Brain microvascular endothelial cell (primary cell): ENCODE data around the gene BRF1.

Experiments
- DNase-seq: peaks from one replicate; pipeline ENCODE4 v3.0.0-alpha.2; 2020
- H3K27ac ChIP-seq: fragments of 250-450 bp; sonication (Bioruptor Pico); 2 replicates; pipeline ENCODE4 v1.5.1; 2020; ENCODE audit warnings: mild to moderate bottlenecking, moderate library complexity
- H3K27me3 ChIP-seq: fragments of 250-450 bp; sonication (Bioruptor Pico); replicated peaks from 2 replicates; pipeline ENCODE4 v1.5.1; 2020; ENCODE audit warnings: mild to moderate bottlenecking
- H3K36me3 ChIP-seq: fragments of 250-450 bp; sonication (Bioruptor Pico); replicated peaks from 2 replicates; pipeline ENCODE4 v1.5.1; 2020; ENCODE audit warnings: mild to moderate bottlenecking
- H3K4me3 ChIP-seq: 2 replicates; pipeline ENCODE4 v1.5.1; 2011; ENCODE audit warnings: low read depth, mild to moderate bottlenecking, control low read depth, low read length, moderate library complexity
- in situ Hi-C: cut with HindIII; loops from 2 replicates; pipeline ENCODE4 v1.10.0; 2017; ENCODE audit warnings: low sequenced_read_pairs, low pct_ligation_motif_present
- TF ChIP-seq, protein P1 (sequence below): IDR thresholded peaks from 2 replicates; pipeline ENCODE4 v1.5.1; 2011; ENCODE audit warnings: low read depth, mild to moderate bottlenecking, moderate library complexity, low read length, control low read depth, inconsistent platforms; ENCODE audit errors: missing control alignments

BRF1 gene

GRCh38 chr14:105315211-105315721 lies 14.5 kb upstream of the BRF1 start:
- Histone ChIP-seq H3K27ac (no peak overlapping the region), H3K4me3 (peak overlapping the region; percentile 68), H3K27me3 (no peaks in the 10 kb centered on the region), H3K36me3 (no peaks in the 10 kb centered on the region)
- in situ Hi-C loops, result no loop called here
- DNase-seq, result no peak
- TF ChIP-seq, protein P1, sequence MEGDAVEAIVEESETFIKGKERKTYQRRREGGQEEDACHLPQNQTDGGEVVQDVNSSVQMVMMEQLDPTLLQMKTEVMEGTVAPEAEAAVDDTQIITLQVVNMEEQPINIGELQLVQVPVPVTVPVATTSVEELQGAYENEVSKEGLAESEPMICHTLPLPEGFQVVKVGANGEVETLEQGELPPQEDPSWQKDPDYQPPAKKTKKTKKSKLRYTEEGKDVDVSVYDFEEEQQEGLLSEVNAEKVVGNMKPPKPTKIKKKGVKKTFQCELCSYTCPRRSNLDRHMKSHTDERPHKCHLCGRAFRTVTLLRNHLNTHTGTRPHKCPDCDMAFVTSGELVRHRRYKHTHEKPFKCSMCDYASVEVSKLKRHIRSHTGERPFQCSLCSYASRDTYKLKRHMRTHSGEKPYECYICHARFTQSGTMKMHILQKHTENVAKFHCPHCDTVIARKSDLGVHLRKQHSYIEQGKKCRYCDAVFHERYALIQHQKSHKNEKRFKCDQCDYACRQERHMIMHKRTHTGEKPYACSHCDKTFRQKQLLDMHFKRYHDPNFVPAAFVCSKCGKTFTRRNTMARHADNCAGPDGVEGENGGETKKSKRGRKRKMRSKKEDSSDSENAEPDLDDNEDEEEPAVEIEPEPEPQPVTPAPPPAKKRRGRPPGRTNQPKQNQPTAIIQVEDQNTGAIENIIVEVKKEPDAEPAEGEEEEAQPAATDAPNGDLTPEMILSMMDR, result no peak

DNA sequence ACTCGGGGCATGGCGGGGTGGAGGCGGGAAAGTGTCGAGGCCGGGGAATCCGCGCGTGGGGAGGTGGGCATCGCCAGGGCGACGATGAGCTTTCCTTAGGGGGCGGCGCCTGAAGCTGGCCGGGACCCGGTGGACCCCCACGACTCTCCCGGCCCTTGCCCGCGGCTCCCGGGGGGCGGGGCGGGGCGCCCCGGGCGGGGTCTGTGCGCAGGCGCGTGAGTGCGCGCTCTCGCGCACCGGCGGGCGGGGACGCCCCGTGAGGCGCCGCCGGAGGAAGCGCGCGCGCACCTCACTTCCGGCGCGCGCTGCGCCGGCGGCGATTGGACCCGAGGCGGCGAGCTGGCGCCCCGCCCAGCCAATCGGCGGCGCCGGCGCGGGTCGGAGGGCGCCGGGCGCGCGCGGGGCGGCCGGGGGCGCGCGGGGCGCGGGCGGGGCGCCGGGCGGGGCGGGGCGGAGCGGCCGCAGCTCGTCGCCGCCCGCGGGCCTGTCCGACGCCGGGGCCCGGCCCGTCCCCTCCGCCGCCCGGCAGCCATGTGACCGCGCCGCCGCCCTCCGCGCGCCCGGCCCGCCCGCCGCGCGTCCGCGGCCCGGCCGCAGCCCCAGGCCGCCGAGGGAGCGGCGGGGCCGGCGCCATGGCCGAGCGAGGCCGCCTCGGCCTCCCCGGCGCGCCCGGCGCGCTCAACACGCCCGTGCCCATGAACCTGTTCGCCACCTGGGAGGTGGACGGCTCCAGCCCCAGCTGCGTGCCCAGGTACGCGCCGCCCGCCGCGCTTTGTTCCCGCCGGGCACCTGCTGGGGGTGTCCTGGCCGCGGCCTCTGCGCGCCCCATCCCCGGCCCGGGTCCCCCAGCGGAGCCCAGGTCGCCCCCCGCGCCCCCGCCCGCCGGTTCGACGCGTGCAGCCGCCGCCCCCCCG lies 13.7 kb upstream of the BRF1 start, which contains the start of gene PACS2:
PACS2 (plus strand) TSS at position 462 of the 914 bp plus-strand sequence; CDS start at position 633, 171 bp downstream.
- Histone ChIP-seq H3K4me3 (peak within 1 kb of the TSS; percentile 68), H3K36me3 (no peaks in the 10 kb centered on the region), H3K27me3 (no peaks in the 10 kb centered on the region), H3K27ac (no peak within 1 kb of the TSS)
- in situ Hi-C loops, result no loop called here
- DNase-seq, result no peak
- TF ChIP-seq, protein P1, result no peak

DNA sequence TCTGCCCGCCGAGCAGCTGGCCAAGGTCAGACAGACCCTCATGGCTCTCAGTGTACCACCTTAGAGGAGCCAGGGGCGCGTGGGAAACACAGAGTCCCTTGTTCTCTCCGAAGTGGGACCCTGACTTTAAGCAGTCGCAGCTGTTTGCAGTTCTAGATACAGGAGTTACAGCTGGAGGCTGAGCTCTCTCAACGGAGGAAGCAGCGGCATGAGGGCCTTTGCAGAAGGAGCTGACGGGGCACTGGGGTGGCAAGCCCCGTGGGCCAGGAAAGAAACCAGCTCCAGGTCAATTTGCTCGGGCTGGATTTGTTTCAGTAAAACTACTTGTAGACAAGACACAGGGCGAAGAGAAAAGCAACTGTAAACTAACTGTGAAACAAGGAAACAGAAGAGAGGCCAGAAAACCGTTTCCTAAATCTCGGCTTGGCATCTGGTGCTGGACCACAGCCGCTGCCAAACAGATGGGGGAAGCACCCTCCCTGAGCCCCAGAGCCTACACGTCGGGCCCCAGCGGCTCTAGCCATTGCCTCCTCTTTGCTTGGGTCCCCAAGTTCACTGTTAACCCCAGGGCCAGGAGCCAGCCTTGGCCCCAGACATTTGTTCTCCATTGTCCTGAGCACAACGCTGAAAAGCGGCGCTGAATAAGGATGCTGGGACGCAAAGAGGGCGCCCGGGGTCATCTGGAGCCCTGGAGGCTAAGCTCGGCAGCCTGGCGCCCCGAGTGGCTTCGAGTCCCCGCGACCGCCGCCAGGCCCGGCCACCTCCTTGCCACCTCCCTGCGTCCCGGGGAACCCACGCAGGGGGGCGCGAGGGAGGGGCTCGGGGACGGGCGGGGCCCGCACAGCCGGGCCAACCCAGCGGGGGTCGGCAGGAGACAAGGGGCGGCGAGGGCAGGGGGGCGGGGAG lies 12.8 kb upstream of the BRF1 start:
- TF ChIP-seq, protein P1, result no peak

GRCh38 chr14:105312973-105313372 lies 12.2 kb upstream of the BRF1 start:
- TF ChIP-seq, protein P1, result no peak
- in situ Hi-C loops, result no loop called here
- DNase-seq, result no peak
- Histone ChIP-seq H3K4me3 (no peak overlapping the region), H3K27ac (no peak overlapping the region), H3K36me3 (no peaks in the 10 kb centered on the region), H3K27me3 (no peaks in the 10 kb centered on the region)

More for the DNA sequence above, 12.8 kb upstream of the BRF1 start:
- DNase-seq, result no peak
- Histone ChIP-seq H3K27me3 (no peaks in the 10 kb centered on the region), H3K36me3 (no peaks in the 10 kb centered on the region), H3K27ac (no peak overlapping the region), H3K4me3 (peak overlapping the region; percentile 60)
- in situ Hi-C loops, result no loop called here

DNA sequence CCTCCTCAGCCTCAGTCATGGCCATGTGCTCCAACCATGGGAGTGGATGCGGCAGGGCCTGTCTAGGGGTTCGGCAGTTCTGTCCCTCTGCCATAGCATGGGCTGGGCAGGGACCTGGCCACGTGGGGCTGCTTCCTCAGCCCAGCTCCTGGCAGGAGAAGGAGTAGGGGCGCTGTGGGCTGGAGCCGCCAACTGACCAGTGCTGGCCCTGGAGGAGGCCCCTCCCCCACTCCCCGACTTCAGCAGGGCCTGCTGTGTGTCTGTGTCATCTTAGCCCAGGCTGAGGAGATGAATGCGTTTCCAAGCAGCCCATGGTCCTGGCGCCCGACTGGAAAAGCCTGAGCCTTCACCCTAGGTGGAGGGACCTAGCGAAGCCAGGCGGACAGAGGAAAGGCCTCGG lies 11.0 kb upstream of the BRF1 start:
- TF ChIP-seq, protein P1, result no peak
- no peak for DNase-seq
- no peaks in the 10 kb centered on the region for H3K36me3 ChIP-seq

More for the DNA sequence above, 11.0 kb upstream of the BRF1 start:
- Histone ChIP-seq H3K27me3 (no peaks in the 10 kb centered on the region), H3K27ac (no peak overlapping the region), H3K4me3 (no peak overlapping the region)
- in situ Hi-C loops, result no loop called here
